Dermis blood vessel endothelial cell (primary cell): ENCODE results near the gene KIFC3. TPM values are rescaled to one million over a fixed set of nuclear protein-coding genes. Genes with fewer than 3 reads are reported as not detected.
"Not testable (repeated sequence)": the region's sequence is repeated elsewhere in the genome, so short reads cannot be mapped to it uniquely, and the experiment has no call there.

Experiments used
- DNase-seq: peaks from one replicate; pipeline ENCODE4 v3.0.0; 2010
- total RNA-seq: library from RNA; depleted of rRNA; stranded (reverse); fragments of >200 nt; gene quantifications from 2 replicates; pipeline ENCODE4 v1.2.3, GENCODE V29; 2014

KIFC3 gene
- total RNA-seq, 1 donor from 2014 or later: 75.4 TPM

DNA sequence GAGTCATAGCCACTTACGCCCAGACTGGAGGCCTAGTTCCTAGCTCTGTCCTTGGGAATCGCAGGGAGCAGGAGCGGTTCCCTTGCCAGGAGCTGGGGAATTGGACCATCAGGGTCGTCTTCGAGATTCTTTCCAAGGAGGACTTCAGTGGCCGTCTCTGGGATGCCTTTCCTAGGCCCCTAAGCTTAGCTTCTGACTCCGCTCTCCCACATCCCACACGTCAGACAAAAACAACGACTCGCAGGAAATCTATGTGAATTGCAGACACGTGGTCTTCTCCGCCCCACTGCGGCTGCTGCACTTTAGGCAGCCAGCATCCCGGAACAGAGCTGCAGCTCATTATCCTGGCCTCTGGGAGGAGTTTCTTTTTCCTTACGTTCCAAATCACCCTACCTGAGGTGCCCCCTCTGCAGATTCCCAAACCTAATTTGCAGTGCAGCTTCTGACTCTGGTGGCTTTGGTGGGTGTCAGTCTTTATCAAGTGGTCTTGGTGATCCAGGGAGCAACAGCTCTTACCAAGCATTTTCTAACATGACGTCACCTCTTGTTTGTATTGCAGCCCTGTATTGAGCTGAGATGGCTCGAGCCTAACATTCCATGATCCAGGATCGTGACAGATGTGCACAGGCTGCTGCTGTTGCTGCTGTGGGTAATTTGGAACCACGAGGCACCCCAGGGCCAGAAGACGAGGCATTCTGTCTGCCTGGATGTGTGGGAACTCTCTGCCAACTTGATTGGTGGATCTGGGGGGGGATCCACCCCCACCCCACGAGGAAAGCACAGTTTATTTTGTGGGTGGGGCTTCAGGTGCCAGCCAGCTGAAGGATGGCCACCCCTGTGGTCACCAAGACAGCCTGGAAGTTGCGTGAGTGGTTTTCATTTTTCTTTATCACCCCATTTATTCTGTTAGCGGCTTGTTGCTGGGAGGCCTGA is 65.6 kb downstream of the KIFC3 start:
- peak; percentile 88 for DNase-seq

DNA sequence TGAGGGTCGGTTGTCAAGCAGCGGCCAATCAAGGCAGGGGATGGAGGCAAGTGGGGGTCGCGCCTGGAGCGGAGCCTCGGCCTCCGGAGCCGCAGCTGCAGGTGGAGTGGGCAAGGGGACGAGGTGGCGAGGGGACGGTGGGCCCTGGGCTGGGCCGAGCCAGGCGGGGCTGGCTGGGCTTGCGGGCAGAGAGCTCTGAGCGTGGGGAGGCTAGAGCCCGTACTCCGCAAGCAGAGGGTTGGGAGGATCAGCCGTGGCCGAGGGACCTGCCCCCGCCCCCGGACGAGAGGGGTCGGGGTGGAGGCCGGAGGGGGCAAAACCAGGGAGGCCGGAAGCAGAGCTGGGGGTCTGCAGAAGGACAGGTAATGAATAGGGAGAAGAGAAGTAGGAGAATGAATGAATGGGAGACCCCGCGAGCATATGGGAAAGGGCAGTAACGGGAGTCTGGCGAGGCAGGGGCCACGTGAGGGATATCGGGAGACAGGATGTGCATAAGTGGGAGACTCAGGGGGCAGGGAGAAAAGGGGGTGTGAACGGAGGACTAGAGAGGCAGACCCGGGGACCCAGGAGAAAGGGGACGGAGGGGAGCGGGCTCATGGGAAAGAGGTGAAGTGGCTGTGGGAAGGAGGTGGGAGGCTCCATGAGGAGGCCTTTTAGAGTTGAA is 66.4 kb downstream of the KIFC3 start, which contains the start of gene KATNB1:
Gene KATNB1 (plus strand): TSS at position 16 of the 664 bp plus-strand sequence. CDS start 1,474 bp downstream, outside the sequence.
- peak; percentile 37 for DNase-seq

- DNase-seq: peak; percentile 100
These were observed 67.2 kb downstream of the KIFC3 start for GRCh38 chr16:57734925-57735754.

DNA sequence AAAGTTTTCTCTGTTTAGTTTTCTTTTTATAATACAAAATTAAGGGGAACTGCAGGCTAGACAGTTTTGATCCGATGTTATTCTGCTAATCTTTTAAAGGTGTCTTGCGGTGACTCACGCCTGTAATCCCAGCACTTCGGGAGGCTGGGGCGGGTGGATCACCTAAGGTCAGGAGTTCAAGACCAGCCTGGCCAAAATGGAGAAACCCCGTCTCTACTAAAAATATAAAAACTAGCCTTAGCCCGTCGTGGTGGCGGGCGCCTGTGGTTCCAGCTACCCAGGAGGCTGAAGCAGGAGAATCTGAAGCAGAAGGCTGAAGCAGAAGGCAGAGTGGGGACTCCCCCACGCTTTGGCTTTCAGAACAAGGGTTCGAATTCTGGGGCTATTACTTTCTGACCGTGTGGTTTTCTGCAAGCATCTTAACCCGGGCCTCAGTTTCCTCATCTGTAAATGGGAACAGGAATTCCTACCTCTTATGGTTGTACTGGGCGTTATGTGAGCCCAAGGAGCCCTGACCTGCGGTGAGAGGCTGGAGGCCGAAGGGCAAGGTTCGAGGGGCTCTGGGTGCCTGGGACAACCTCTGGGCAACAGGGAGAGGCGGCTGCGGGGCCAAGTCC is 67.9 kb downstream of the KIFC3 start:
- DNase-seq: no peak

GRCh38 chr16:57732714-57733113 is 69.6 kb downstream of the KIFC3 start:
- DNase-seq: no peak

DNA sequence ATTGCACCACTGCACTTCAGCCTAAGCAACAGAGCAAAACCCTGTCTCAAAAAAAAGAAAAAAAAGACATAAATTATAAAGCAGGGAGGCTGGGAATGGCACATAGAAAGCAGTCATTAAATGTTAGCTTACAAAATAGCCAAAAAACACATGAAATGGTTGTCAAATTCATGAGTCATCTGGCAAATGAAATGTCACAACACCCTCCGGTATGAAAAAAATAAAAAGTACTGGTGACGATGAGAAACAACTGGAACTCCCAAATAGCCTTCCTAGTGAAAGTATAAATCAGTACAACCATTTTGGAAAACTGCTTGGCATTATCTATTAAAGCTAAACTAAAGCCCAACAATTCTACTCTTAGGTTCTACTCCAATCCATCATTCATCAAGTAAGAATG is 70.3 kb downstream of the KIFC3 start:
- DNase-seq: no peak

GRCh38 chr16:57730771-57731730 is 71.2 kb downstream of the KIFC3 start:
- no peak for DNase-seq

GRCh38 chr16:57729852-57730251 is 72.4 kb downstream of the KIFC3 start:
- not testable (repeated sequence) for DNase-seq

GRCh38 chr16:57729182-57729484 is 73.2 kb downstream of the KIFC3 start:
- DNase-seq: no peak

- DNase-seq: no peak
These were observed 73.7 kb downstream of the KIFC3 start for GRCh38 chr16:57728336-57729181.

DNA sequence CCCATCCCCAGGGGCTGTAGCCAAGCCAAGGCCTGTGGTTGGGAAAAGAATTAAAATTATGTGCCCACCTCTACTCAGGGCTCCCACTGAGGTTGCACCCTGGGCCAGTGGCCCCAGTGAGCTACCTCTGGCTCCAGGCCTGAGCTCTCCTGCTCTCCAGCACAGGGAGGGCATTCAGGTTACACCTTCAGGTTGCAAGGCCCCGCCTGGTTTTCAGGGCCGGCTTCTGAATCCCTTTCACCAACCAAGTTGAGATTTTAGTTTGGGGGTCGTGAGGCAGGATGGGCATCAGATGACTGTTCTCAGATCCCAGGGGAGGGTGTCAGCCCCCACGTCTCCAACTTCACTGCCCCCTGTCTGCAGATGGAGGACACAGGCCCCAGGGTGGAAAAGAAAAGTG is 74.7 kb downstream of the KIFC3 start:
- DNase-seq: no peak

- no peak for DNase-seq
These were observed 75.8 kb downstream of the KIFC3 start for GRCh38 chr16:57726433-57726947.

- no peak for DNase-seq
These were observed 76.3 kb downstream of the KIFC3 start for GRCh38 chr16:57725976-57726375.

GRCh38 chr16:57725554-57725953 is 76.7 kb downstream of the KIFC3 start:
- DNase-seq: no peak

- no peak for DNase-seq
These were observed 77.1 kb downstream of the KIFC3 start for GRCh38 chr16:57725151-57725550.

GRCh38 chr16:57724531-57724930 is 77.8 kb downstream of the KIFC3 start:
- no peak for DNase-seq

DNA sequence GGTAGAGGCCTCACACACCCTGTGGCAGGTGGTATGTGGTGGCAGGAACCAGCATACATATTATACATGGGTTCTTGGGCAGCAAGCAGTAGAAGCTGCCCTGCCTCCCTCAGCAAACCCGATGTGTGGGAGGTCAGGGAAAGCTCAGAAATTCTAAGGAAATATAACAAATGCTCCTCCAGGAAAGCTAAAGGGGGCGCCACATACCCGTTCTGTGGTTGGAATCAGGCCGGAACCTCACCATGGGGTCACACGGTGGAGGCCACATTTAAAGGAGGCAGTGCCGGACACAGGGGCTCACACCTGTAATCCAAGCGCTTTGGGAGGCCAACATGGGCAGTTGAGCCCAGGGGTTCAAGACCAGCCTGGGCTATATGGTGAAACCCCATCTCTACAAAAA is 79.1 kb downstream of the KIFC3 start:
- DNase-seq: peak; percentile 49

GRCh38 chr16:57722651-57723050 is 79.6 kb downstream of the KIFC3 start:
- DNase-seq: no peak

DNA sequence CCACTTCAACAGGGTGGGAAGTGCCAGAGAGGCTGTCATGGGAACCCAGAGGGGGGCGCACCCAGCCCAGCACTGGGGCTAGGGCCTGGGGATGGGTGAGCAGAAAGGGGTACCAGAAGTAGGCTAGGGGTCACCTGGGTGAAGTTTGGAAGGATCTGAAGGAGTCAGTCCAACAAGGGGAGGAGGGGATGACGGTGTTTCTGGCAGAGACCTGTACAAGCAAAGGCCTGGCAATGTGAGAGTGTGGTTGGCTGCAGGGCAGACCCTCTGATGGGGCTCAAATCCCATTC is 80.1 kb downstream of the KIFC3 start:
- no peak for DNase-seq
